HEK293T (cell line): ENCODE results near the gene FAM3D.
"Not testable (repeated sequence)": the region's sequence is repeated elsewhere in the genome, so short reads cannot be mapped to it uniquely, and the experiment has no call there.

ENCODE experiments used
- ARNT ChIP-seq: fragments of 450-650 bp; IDR thresholded peaks from 2 replicates; pipeline ENCODE4 v1.6.1; 2017; ENCODE audit warnings: mild to moderate bottlenecking
- BHLHE40 ChIP-seq: fragments of 450-650 bp; IDR thresholded peaks from 2 replicates; pipeline ENCODE4 v1.6.1; 2016; ENCODE audit warnings: mild to moderate bottlenecking, moderate library complexity, borderline replicate concordance
- CTBP1 ChIP-seq: fragments of 450-650 bp; IDR thresholded peaks from 2 replicates; pipeline ENCODE4 v1.6.1; 2016; ENCODE audit warnings: borderline replicate concordance
- ELF4 ChIP-seq: fragments of 450-650 bp; IDR thresholded peaks from 2 replicates; pipeline ENCODE4 v1.6.1; 2017; ENCODE audit warnings: antibody characterized with exemption
- FOXK2 ChIP-seq: fragments of 450-650 bp; IDR thresholded peaks from 2 replicates; pipeline ENCODE4 v1.6.1; 2016; ENCODE audit warnings: mild to moderate bottlenecking
- FOXM1 ChIP-seq: fragments of 450-650 bp; IDR thresholded peaks from 2 replicates; pipeline ENCODE4 v1.6.1; 2017; ENCODE audit warnings: mild to moderate bottlenecking, borderline replicate concordance
- HDGF ChIP-seq: fragments of 450-650 bp; IDR thresholded peaks from 2 replicates; pipeline ENCODE4 v1.6.1; 2017; ENCODE audit warnings: antibody characterized with exemption, borderline replicate concordance
- L3MBTL2 ChIP-seq: fragments of 450-650 bp; conservative IDR thresholded peaks from 2 replicates; pipeline ENCODE4 v1.6.1; 2016; ENCODE audit warnings: mild to moderate bottlenecking
- NFRKB ChIP-seq: fragments of 450-650 bp; IDR thresholded peaks from 2 replicates; pipeline ENCODE4 v1.6.1; 2016; ENCODE audit warnings: mild to moderate bottlenecking, moderate library complexity
- PKNOX1 ChIP-seq: fragments of 450-650 bp; IDR thresholded peaks from 2 replicates; pipeline ENCODE4 v1.6.1; 2016
- SP1 ChIP-seq: fragments of 450-650 bp; IDR thresholded peaks from 2 replicates; pipeline ENCODE4 v1.6.1; 2017
- SUZ12 ChIP-seq: fragments of 450-650 bp; IDR thresholded peaks from 2 replicates; pipeline ENCODE4 v1.6.1; 2016; ENCODE audit warnings: mild to moderate bottlenecking
- ZNF384 ChIP-seq: fragments of 450-650 bp; IDR thresholded peaks from 2 replicates; pipeline ENCODE4 v1.6.1; 2016

GRCh38 chr3:58695284-58695683 is 28.7 kb upstream of the FAM3D start:
- TF ChIP-seq HDGF, NFRKB, FOXK2, PKNOX1, FOXM1, BHLHE40, CTBP1, SP1, SUZ12, ZNF384, ELF4, ARNT, L3MBTL2: not testable (repeated sequence)
